DND-41 (cell line): ENCODE results near the gene SH3BGR.

Source experiments
- ATAC-seq: fragments of 200-7000 bp; cut with Tn5 transposase; 3 replicates; pipeline ENCODE4 v1.9.1; 2021; ENCODE audit warnings: low read depth; ENCODE audit not compliant: insufficient read depth
- DNase-seq: peaks from one replicate; pipeline ENCODE4 v3.0.0-alpha.2; 2020
- H2AFZ ChIP-seq: 2 replicates; pipeline ENCODE4 v1.6.0; 2012; ENCODE audit warnings: low read depth, low read length
- H3K27ac ChIP-seq: 2 replicates; pipeline ENCODE4 v1.5.1; 2012; ENCODE audit warnings: low read length, inconsistent platforms
- H3K27me3 ChIP-seq: fragments of 200-600 bp; sonication (generic); 2 replicates; pipeline ENCODE4 v1.6.0; 2012; ENCODE audit warnings: low read length, mild to moderate bottlenecking, inconsistent platforms; ENCODE audit not compliant: insufficient read depth, poor library complexity
- H3K36me3 ChIP-seq: 2 replicates; pipeline ENCODE4 v1.5.1; 2012; ENCODE audit warnings: low read length, inconsistent platforms; ENCODE audit not compliant: insufficient read depth
- H3K4me1 ChIP-seq: 2 replicates; pipeline ENCODE4 v1.5.1; 2012; ENCODE audit warnings: mild to moderate bottlenecking, low read length; ENCODE audit not compliant: insufficient read depth
- H3K4me2 ChIP-seq: 2 replicates; pipeline ENCODE4 v1.6.0; 2012; ENCODE audit warnings: mild to moderate bottlenecking, moderate library complexity, low read length, inconsistent platforms; ENCODE audit not compliant: insufficient read depth
- H3K4me3 ChIP-seq, 2 experiments: fragments of 200-600 bp in 1 of 2; shearing (Covaris generic) in 1 of 2; 2 replicates each; pipeline ENCODE4 v1.5.1; 2012 to 2016; ENCODE audit warnings: inconsistent platforms in 2 of 2, low read length in 2 of 2, mild to moderate bottlenecking in 2 of 2, low read depth in 1 of 2, moderate library complexity in 1 of 2
- H3K79me2 ChIP-seq: 2 replicates; pipeline ENCODE4 v1.6.0; 2012; ENCODE audit warnings: low read length, inconsistent platforms; ENCODE audit not compliant: insufficient read depth
- H3K9ac ChIP-seq: 2 replicates; pipeline ENCODE4 v1.6.0; 2012; ENCODE audit warnings: low read depth, mild to moderate bottlenecking, inconsistent platforms, low read length, moderate library complexity
- H3K9me3 ChIP-seq: 2 replicates; pipeline ENCODE4 v1.5.1; 2012; ENCODE audit warnings: low read length, moderate library complexity, mild to moderate bottlenecking, inconsistent platforms; ENCODE audit not compliant: insufficient read depth, severe bottlenecking
- H4K20me1 ChIP-seq: 2 replicates; pipeline ENCODE4 v1.6.0; 2012; ENCODE audit warnings: low read length; ENCODE audit not compliant: insufficient read depth
- CTCF ChIP-seq: IDR thresholded peaks from 2 replicates; pipeline ENCODE4 v1.5.1; 2012; ENCODE audit warnings: borderline replicate concordance, low read length, moderate library complexity, mild to moderate bottlenecking; ENCODE audit not compliant: poor library complexity, severe bottlenecking; ENCODE audit errors: extremely low read depth
- EZH2 ChIP-seq: IDR thresholded peaks from 3 replicates; pipeline ENCODE4 v1.6.1; 2012; ENCODE audit warnings: borderline replicate concordance, low read depth, mild to moderate bottlenecking, moderate library complexity, low read length, inconsistent platforms; ENCODE audit not compliant: severe bottlenecking

Gene SH3BGR

GRCh38 chr21:39429445-39429844 is 22.3 kb upstream of the SH3BGR start:
- ATAC-seq (no peak), DNase-seq (no peak)
- no peak overlapping the region for H3K4me2 ChIP-seq
- H3K9ac ChIP-seq = no peak overlapping the region
- TF ChIP-seq CTCF = no peak
- no peak for TF ChIP-seq EZH2
- no peaks in the 10 kb centered on the region for H3K79me2 ChIP-seq
- no peaks in the 10 kb centered on the region for H3K36me3 ChIP-seq
- H3K27ac ChIP-seq = no peak overlapping the region
- H3K4me1 ChIP-seq = no peaks in the 10 kb centered on the region
- H4K20me1 ChIP-seq = no peaks in the 10 kb centered on the region
- H3K27me3 ChIP-seq = no peaks in the 10 kb centered on the region
- H2AFZ ChIP-seq = no peak overlapping the region
- H3K9me3 ChIP-seq = no peaks in the 10 kb centered on the region
- H3K4me3 ChIP-seq = no peak overlapping the region

- TF ChIP-seq CTCF (no peak), EZH2 (no peak)
- Histone ChIP-seq H3K27ac (no peak overlapping the region), H3K36me3 (no peaks in the 10 kb centered on the region), H3K4me3 (no peak overlapping the region), H3K9me3 (no peaks in the 10 kb centered on the region), H3K79me2 (no peaks in the 10 kb centered on the region), H3K27me3 (no peaks in the 10 kb centered on the region), H3K4me1 (no peaks in the 10 kb centered on the region), H2AFZ (no peak overlapping the region), H4K20me1 (no peaks in the 10 kb centered on the region), H3K4me2 (no peak overlapping the region), H3K9ac (no peak overlapping the region)
- no peak for ATAC-seq
- no peak for DNase-seq
Measured at GRCh38 chr21:39430016-39430415, 21.8 kb upstream of the SH3BGR start.

- Histone ChIP-seq H3K27ac (no peak overlapping the region), H3K36me3 (no peaks in the 10 kb centered on the region), H3K27me3 (no peaks in the 10 kb centered on the region), H3K4me3 (no peak overlapping the region), H3K79me2 (no peaks in the 10 kb centered on the region), H3K9me3 (no peaks in the 10 kb centered on the region), H3K9ac (no peak overlapping the region), H2AFZ (no peak overlapping the region), H3K4me2 (no peak overlapping the region), H4K20me1 (no peaks in the 10 kb centered on the region), H3K4me1 (no peaks in the 10 kb centered on the region)
- no peak for DNase-seq
- no peak for ATAC-seq
- no peak for TF ChIP-seq EZH2
- TF ChIP-seq CTCF = no peak
Measured at GRCh38 chr21:39430457-39430856, 21.3 kb upstream of the SH3BGR start.

GRCh38 chr21:39430954-39431353 is 20.8 kb upstream of the SH3BGR start:
- DNase-seq (no peak), ATAC-seq (no peak)
- no peaks in the 10 kb centered on the region for H3K4me1 ChIP-seq
- H3K4me3 ChIP-seq = no peak overlapping the region
- no peaks in the 10 kb centered on the region for H3K27me3 ChIP-seq
- H3K36me3 ChIP-seq = no peaks in the 10 kb centered on the region
- TF ChIP-seq EZH2 (no peak), CTCF (no peak)
- no peaks in the 10 kb centered on the region for H3K79me2 ChIP-seq
- no peaks in the 10 kb centered on the region for H4K20me1 ChIP-seq
- no peak overlapping the region for H3K4me2 ChIP-seq
- no peak overlapping the region for H3K9ac ChIP-seq
- H2AFZ ChIP-seq = no peak overlapping the region
- H3K27ac ChIP-seq = no peak overlapping the region
- H3K9me3 ChIP-seq = no peaks in the 10 kb centered on the region
